HEK293 (cell line): ENCODE measurements around the gene MARVELD1.
A peak's percentile ranks its signal among the peaks of the same experiment; 100 is the strongest.

Source experiments
- KLF16 ChIP-seq: fragments of 450-650 bp; formaldehyde crosslinking; IDR thresholded peaks from 2 replicates; pipeline ENCODE4 v1.5.1; 2017; ENCODE audit warnings: missing biosample characterization, missing genetic modification characterization
- MEIS1 ChIP-seq: sonication (generic); formaldehyde crosslinking; IDR thresholded peaks from 2 replicates; pipeline ENCODE4 v1.8.1; 2022; ENCODE audit warnings: missing genetic modification reagents, mild to moderate bottlenecking, borderline replicate concordance
- REPIN1 ChIP-seq: fragments of 450-650 bp; formaldehyde crosslinking; IDR thresholded peaks from 2 replicates; pipeline ENCODE4 v1.5.1; 2017; ENCODE audit warnings: missing biosample characterization, missing genetic modification characterization, low read depth
- SALL2 ChIP-seq: fragments of 450-650 bp; formaldehyde crosslinking; IDR thresholded peaks from 2 replicates; pipeline ENCODE4 v1.5.0; 2017; ENCODE audit warnings: missing biosample characterization, mild to moderate bottlenecking, missing genetic modification characterization, borderline replicate concordance
- SP7 ChIP-seq: fragments of 450-650 bp; formaldehyde crosslinking; IDR thresholded peaks from 2 replicates; pipeline ENCODE4 v1.5.1; 2016; ENCODE audit warnings: missing biosample characterization, missing genetic modification characterization
- TSHZ1 ChIP-seq: fragments of 450-650 bp; formaldehyde crosslinking; IDR thresholded peaks from 2 replicates; pipeline ENCODE4 v1.5.1; 2016; ENCODE audit warnings: missing biosample characterization, missing genetic modification characterization, borderline replicate concordance
- ZBTB20 ChIP-seq: fragments of 450-650 bp; formaldehyde crosslinking; IDR thresholded peaks from 2 replicates; pipeline ENCODE4 v1.5.1; 2016; ENCODE audit warnings: missing biosample characterization, missing genetic modification characterization
- ZBTB21 ChIP-seq: fragments of 450-650 bp; formaldehyde crosslinking; IDR thresholded peaks from 2 replicates; pipeline ENCODE4 v1.5.1; 2017; ENCODE audit warnings: missing biosample characterization, missing genetic modification characterization
- ZBTB48 ChIP-seq: fragments of 450-650 bp; formaldehyde crosslinking; IDR thresholded peaks from 2 replicates; pipeline ENCODE4 v1.5.1; 2016; ENCODE audit warnings: missing biosample characterization, missing genetic modification characterization
- ZBTB49 ChIP-seq: fragments of 450-650 bp; formaldehyde crosslinking; IDR thresholded peaks from 2 replicates; pipeline ENCODE4 v1.5.1; 2016; ENCODE audit warnings: missing biosample characterization, missing genetic modification characterization, low read depth
- ZNF112 ChIP-seq: fragments of 450-650 bp; formaldehyde crosslinking; IDR thresholded peaks from 2 replicates; pipeline ENCODE4 v1.5.0; 2017; ENCODE audit warnings: missing biosample characterization, missing genetic modification characterization
- ZNF133 ChIP-seq: fragments of 450-650 bp; formaldehyde crosslinking; IDR thresholded peaks from 2 replicates; pipeline ENCODE4 v1.5.1; 2016; ENCODE audit warnings: missing biosample characterization, missing genetic modification characterization
- ZNF157 ChIP-seq: fragments of 450-650 bp; formaldehyde crosslinking; IDR thresholded peaks from 2 replicates; pipeline ENCODE4 v1.5.1; 2016; ENCODE audit warnings: missing biosample characterization, missing genetic modification characterization
- ZNF175 ChIP-seq: fragments of 450-650 bp; formaldehyde crosslinking; IDR thresholded peaks from 2 replicates; pipeline ENCODE4 v1.5.1; 2016; ENCODE audit warnings: missing biosample characterization, missing genetic modification characterization
- ZNF302 ChIP-seq: fragments of 450-650 bp; formaldehyde crosslinking; IDR thresholded peaks from 2 replicates; pipeline ENCODE4 v1.5.1; 2016; ENCODE audit warnings: missing biosample characterization, missing genetic modification characterization, low read depth
- ZNF830 ChIP-seq: fragments of 450-650 bp; IDR thresholded peaks from 2 replicates; pipeline ENCODE4 v1.5.0; 2018; ENCODE audit warnings: missing biosample characterization, missing genetic modification characterization, low read depth, mild to moderate bottlenecking, moderate library complexity
- ZXDB ChIP-seq: fragments of 450-650 bp; formaldehyde crosslinking; IDR thresholded peaks from 2 replicates; pipeline ENCODE4 v1.5.1; 2016; ENCODE audit warnings: missing biosample characterization, missing genetic modification characterization
- TF ChIP-seq, protein P1 (sequence below): fragments of 450-650 bp; formaldehyde crosslinking; IDR thresholded peaks from 2 replicates; pipeline ENCODE4 v1.5.1; 2016; ENCODE audit warnings: missing biosample characterization, missing genetic modification characterization, borderline replicate concordance
- TF ChIP-seq, protein P2 (sequence below): sonication (generic); formaldehyde crosslinking; IDR thresholded peaks from 2 replicates; pipeline ENCODE4 v1.8.1; 2022; ENCODE audit warnings: mild to moderate bottlenecking, moderate library complexity, missing genetic modification reagents
- TF ChIP-seq, protein P3 (sequence below): fragments of 450-650 bp; IDR thresholded peaks from 2 replicates; pipeline ENCODE4 v1.5.1; 2018; ENCODE audit warnings: missing biosample characterization, missing genetic modification characterization
- TF ChIP-seq, protein P4 (sequence below): fragments of 450-650 bp; formaldehyde crosslinking; IDR thresholded peaks from 2 replicates; pipeline ENCODE4 v1.5.1; 2016; ENCODE audit warnings: missing biosample characterization, missing genetic modification characterization

Gene MARVELD1

DNA sequence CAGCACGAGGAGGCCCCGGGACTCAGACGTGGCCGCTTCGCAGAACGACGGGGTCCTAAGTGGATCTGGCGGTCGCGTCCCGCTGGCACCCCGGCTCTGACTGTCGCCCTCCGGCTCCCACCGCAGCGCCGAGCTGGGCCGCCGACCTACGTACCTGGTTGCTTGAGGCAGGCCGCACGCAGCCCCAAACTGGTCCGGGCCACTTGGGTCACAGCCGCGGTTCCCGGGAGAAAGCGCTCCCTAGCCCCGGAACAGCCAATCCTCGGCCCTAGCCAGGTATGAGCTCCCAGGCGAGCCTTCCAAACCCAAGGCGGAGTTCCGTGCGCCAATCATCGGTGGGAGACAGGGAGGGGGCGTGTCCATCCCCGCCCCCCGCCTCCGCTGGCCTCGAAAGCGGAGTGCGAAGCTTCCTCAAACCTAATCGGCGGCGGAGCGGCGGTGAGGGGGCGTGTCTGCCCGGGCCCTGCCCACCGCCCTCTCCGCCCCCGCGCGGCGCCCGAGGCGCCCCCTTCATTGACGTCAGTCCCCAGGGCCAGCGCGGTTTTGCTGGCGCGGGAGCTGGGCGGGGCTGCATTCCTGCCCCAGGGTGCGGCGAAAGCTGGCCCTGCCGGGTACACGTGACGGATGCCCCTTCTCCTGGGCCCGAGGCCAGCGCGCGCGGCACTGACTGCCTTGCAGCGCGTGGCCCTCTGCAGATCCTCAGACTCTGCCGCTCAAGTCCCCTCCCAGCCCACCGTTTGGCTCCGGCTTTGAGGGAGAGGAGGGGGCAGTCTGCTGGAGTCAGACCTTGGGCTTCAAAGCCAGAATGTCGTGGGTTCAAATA lies 26.4 kb upstream of the MARVELD1 start, which contains the start of gene AVPI1 (continued):
- TF ChIP-seq, protein P1, sequence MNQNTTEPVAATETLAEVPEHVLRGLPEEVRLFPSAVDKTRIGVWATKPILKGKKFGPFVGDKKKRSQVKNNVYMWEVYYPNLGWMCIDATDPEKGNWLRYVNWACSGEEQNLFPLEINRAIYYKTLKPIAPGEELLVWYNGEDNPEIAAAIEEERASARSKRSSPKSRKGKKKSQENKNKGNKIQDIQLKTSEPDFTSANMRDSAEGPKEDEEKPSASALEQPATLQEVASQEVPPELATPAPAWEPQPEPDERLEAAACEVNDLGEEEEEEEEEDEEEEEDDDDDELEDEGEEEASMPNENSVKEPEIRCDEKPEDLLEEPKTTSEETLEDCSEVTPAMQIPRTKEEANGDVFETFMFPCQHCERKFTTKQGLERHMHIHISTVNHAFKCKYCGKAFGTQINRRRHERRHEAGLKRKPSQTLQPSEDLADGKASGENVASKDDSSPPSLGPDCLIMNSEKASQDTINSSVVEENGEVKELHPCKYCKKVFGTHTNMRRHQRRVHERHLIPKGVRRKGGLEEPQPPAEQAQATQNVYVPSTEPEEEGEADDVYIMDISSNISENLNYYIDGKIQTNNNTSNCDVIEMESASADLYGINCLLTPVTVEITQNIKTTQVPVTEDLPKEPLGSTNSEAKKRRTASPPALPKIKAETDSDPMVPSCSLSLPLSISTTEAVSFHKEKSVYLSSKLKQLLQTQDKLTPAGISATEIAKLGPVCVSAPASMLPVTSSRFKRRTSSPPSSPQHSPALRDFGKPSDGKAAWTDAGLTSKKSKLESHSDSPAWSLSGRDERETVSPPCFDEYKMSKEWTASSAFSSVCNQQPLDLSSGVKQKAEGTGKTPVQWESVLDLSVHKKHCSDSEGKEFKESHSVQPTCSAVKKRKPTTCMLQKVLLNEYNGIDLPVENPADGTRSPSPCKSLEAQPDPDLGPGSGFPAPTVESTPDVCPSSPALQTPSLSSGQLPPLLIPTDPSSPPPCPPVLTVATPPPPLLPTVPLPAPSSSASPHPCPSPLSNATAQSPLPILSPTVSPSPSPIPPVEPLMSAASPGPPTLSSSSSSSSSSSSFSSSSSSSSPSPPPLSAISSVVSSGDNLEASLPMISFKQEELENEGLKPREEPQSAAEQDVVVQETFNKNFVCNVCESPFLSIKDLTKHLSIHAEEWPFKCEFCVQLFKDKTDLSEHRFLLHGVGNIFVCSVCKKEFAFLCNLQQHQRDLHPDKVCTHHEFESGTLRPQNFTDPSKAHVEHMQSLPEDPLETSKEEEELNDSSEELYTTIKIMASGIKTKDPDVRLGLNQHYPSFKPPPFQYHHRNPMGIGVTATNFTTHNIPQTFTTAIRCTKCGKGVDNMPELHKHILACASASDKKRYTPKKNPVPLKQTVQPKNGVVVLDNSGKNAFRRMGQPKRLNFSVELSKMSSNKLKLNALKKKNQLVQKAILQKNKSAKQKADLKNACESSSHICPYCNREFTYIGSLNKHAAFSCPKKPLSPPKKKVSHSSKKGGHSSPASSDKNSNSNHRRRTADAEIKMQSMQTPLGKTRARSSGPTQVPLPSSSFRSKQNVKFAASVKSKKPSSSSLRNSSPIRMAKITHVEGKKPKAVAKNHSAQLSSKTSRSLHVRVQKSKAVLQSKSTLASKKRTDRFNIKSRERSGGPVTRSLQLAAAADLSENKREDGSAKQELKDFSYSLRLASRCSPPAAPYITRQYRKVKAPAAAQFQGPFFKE (tag by site-specific recombination) = no peak
- TF ChIP-seq ZNF112 (no peak), KLF16 (tag by site-specific recombination) (peak; percentile 98), ZNF175 (tag by site-specific recombination) (no peak), ZNF157 (tag by site-specific recombination) (no peak), ZBTB21 (tag by site-specific recombination) (peak; percentile 73), ZBTB49 (tag by site-specific recombination) (no peak), SALL2 (tag by site-specific recombination) (no peak), TSHZ1 (tag by site-specific recombination) (peak; percentile 82), ZNF133 (tag by site-specific recombination) (no peak), ZBTB20 (tag by site-specific recombination) (peak; percentile 99), MEIS1 (CRISPR knock-in tag) (no peak), ZXDB (tag by site-specific recombination) (peak; percentile 99), REPIN1 (0 out of 2 replicates have a peak, but pooled peaks have one; percentile 48), ZNF302 (tag by site-specific recombination) (no peak), ZBTB48 (tag by site-specific recombination) (peak; percentile 91), SP7 (tag by site-specific recombination) (peak; percentile 94), ZNF830 (tag by site-specific recombination) (no peak)
- TF ChIP-seq, protein P2, sequence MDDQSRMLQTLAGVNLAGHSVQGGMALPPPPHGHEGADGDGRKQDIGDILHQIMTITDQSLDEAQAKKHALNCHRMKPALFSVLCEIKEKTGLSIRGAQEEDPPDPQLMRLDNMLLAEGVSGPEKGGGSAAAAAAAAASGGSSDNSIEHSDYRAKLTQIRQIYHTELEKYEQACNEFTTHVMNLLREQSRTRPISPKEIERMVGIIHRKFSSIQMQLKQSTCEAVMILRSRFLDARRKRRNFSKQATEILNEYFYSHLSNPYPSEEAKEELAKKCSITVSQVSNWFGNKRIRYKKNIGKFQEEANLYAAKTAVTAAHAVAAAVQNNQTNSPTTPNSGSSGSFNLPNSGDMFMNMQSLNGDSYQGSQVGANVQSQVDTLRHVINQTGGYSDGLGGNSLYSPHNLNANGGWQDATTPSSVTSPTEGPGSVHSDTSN (CRISPR knock-in tag) = no peak; the same call in 1 of the 2 replicates
- TF ChIP-seq, protein P3, sequence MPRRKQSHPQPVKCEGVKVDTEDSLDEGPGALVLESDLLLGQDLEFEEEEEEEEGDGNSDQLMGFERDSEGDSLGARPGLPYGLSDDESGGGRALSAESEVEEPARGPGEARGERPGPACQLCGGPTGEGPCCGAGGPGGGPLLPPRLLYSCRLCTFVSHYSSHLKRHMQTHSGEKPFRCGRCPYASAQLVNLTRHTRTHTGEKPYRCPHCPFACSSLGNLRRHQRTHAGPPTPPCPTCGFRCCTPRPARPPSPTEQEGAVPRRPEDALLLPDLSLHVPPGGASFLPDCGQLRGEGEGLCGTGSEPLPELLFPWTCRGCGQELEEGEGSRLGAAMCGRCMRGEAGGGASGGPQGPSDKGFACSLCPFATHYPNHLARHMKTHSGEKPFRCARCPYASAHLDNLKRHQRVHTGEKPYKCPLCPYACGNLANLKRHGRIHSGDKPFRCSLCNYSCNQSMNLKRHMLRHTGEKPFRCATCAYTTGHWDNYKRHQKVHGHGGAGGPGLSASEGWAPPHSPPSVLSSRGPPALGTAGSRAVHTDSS = peak; percentile 23; the same call in 1 of the 2 replicates
- TF ChIP-seq, protein P4, sequence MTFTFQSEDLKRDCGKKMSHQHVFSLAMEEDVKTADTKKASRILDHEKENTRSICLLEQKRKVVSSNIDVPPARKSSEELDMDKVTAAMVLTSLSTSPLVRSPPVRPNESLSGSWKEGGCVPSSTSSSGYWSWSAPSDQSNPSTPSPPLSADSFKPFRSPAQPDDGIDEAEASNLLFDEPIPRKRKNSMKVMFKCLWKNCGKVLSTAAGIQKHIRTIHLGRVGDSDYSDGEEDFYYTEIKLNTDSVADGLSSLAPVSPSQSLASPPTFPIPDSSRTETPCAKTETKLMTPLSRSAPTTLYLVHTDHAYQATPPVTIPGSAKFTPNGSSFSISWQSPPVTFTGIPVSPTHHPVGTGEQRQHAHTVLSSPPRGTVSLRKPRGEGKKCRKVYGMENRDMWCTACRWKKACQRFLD (tag by site-specific recombination) = no peak
